ENCODE results near the gene PGRMC2.

Gene PGRMC2

DNA sequence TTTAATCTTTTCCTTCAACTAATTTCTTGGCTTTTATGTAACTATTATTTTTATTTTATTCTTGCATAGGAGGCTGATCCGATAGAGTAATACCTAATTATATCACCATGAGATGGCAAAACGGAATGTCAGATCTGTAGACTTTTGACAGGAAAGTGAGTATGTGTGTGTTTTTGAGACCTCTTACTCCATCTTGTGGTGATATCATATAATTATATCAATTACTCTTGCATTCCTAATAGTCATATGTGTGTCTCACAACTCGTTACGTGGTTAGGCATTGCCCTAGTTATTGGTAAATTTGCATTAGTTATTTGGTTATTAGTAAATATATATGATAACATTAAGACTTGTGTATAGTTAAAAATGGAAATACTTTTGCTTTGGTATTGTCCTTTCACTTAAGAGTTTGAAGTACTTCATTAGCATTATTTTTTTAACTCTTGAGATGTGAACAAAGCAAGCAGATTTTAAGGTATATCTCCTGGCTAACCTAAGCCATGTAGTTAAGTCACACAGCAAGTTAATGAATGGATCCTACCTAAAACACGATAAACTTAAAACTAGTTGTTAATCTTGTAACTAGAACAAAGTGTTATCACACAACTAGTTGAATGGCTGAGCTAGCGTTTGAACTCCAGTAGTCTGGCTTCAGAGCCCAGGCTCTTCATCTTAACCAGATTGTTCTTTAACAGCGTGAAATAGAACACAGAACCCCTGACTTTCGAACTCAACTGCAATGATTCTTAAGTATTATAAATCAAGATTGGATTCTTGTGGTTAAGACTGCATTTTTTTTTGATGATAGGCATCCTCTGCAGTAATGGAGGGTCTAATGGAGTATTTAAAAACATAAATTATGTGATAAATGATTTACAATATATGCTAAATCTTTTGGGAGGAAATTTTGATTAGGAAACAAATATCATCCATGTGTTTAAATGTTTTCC is 67.1 kb downstream of the PGRMC2 start:
- no peak for DNase-seq (ENCODE audit: low read depth)
